NCI-H774 (cell line): ENCODE measurements around the gene DPP9.
"Not testable (repeated sequence)": the region's sequence is repeated elsewhere in the genome, so short reads cannot be mapped to it uniquely, and the experiment has no call there.

Experiments
- DNase-seq: peaks from one replicate; lab custom pipeline; 2025; lab: John Stamatoyannopoulos, UW

DPP9 gene

DNA sequence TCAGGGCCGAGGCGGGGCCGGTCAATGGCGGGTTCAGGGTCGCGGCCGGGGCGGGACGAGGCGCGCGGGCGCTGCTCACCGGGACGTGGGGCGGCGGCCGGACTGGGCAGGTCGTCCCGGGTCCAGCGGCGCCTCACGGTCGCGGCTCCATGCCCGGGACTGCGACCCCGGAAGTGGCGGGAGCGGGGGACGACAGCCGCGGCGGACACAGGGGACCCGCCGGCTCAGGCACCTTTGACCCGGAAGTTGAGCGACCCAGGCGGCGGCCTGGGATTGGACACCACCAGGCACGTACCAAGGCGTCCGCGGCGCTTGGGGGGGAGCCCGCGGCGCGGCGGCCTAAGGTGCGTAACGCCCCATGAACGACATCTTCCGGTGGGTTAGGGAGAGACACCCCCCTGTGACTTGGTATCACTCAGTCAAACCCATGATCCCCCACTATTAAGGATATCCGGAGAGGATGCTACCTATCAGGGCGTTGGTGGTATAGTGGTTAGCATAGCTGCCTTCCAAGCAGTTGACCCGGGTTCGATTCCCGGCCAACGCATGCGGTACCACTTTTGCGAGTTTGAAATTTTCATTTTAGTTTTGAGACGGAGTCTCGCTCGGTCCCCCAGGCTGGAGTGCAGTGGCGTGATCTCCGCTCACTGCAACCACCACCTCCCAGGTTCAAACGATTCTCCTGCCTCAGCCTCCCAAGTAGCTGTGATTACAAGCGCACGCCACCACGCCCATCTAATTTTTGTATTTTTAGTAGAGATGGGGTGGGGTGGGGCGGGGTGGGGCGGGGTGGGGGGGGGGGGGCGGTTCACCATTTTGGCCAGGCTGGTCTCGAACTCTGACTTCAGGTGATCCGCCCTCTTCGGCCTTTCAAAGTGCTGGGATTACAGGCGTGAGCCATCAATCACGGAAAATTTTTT lies at the start of gene DPP9:
Gene DPP9 (minus strand): TSS at position 248 of the 920 bp plus-strand sequence. CDS start 3,936 bp downstream, outside the sequence.
- peak; percentile 98 for DNase-seq

DNA sequence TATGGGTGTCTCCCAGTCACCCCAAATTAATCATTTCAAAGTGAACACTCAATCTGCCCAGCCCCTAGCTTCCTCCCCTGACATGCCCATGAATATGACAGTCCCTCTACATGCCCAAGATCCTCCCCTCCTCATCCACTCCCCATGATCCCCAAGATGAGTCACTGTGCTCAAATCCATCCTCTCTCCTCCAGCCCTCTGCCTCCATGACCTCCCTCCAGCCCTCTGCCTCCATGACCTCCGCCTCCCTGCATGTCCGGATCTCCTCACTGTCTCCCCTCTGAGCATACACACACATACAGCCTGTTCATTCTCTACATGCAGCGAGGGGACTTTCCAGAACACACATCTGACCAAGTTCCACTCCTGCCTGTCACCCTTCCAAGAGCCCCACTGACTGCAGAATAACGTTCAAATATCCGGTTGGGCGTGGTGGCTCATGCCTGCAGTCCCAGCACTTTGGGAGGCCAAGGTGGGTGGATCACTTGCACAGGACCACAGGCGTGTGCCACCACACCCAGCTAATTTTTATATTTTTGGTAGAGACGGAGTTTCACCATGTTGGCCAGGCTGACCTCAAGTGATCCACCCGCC lies 49.5 kb upstream of the DPP9 start:
- DNase-seq: no peak

DNA sequence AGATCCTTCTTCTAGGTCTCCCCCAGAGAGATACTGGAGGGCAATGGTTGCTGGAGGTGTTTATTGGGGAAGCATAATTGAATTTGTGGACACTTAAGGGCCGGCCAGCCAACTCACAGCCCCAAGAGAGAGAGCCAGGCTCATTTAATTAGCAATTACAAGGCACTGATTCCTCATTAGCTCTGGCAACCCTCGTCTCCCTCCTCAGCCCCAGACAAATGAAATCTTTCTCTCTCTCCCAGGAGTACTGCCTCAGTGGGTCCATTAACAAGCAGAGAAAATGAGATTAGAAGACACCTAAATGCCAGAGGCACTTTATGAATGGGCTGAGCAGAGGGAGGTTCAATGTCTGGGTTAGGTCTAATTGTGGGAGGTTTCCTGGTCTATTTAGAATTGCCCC lies 48.9 kb upstream of the DPP9 start:
- DNase-seq: no peak

DNA sequence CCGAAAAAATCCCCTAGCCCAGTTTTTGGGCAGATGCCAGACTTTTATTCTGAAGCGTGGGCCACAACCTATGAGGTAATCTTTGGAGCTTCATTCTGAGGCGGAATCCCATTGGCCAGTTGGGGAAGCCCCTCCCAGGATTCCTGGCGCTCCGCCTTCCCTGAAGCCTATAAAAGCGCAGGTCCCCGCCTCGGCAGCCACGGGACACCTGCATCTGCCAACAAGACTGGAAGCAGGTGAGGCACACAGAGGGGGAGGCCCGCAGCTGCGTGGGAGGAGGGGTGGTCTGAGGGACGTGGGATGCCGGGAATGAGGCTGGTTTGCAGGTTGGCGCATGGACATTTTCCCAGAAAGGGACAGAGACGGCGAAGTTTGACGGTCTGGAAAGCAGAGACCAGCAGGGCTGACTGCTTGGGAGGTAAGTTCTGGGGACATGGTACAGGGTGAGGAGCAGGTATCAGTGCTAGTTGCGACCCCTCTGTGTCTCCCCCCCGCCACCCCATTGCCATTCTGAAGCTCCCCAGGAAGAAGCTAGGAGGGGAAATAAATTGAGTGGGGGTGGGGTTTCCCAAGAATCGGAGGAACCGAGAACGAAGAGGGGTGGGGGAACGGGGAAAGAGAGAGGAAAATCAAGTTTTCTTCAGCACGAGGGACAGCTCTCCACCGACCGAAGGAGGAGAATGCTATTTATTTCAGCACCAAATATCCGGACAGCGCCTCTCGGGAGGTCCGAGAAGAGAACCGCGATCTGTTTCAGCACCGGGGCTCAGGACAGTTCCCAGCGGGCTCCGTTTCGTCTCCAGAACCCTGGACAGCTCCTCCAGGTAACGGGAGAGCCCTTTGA lies 45.5 kb upstream of the DPP9 start:
- DNase-seq: peak; percentile 93

DNA sequence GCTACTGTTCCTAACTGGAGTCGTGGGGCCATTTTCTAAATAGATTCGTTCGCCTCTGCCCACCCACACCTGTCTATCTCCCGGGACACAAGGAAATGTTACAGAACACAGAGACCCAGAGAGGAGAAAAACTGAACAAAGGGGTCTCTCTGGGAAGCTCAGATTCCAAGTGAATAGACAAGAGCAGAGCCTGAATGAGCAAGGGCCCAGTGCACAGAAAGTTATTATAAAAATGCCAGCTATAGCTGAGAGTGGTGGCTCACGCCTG lies 40.7 kb upstream of the DPP9 start:
- DNase-seq: no peak

DNA sequence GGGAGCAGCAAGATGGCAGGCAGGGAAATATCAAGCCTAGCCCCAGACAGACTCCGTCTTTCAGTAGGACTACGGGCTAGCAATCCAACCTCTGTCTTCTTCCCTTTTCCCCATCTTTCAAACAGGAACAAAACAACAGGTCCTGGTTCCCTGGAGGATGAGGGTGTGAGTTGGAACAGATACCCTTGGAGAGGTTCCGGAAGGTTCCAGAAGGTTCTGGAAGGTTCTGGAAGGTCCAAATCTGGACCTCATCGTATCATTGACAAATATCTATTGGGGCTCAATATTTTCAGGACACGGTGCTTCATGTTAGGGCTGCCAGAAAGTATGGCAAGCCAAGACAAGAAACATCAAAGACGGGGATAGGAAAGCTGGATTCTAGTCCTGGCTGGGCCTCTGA lies 39.4 kb upstream of the DPP9 start:
- no peak for DNase-seq

DNA sequence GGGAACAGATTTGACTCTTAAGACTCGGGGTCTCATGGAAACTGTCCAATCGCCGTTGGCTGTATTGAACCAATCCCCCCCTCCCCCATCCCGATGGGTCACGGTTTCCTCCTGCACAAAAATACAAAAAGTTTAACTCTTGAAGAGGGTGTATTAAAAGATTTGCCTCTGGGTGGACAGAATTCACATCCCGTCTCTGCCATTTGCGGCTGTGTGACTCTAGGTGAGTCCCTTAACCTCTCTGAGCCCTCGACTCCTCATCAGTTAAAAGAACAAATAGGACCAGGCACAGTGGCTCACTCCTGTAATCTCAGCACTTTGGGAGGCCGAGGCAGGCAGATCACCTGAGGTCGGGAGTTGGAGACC lies 36.6 kb upstream of the DPP9 start:
- DNase-seq: no peak

DNA sequence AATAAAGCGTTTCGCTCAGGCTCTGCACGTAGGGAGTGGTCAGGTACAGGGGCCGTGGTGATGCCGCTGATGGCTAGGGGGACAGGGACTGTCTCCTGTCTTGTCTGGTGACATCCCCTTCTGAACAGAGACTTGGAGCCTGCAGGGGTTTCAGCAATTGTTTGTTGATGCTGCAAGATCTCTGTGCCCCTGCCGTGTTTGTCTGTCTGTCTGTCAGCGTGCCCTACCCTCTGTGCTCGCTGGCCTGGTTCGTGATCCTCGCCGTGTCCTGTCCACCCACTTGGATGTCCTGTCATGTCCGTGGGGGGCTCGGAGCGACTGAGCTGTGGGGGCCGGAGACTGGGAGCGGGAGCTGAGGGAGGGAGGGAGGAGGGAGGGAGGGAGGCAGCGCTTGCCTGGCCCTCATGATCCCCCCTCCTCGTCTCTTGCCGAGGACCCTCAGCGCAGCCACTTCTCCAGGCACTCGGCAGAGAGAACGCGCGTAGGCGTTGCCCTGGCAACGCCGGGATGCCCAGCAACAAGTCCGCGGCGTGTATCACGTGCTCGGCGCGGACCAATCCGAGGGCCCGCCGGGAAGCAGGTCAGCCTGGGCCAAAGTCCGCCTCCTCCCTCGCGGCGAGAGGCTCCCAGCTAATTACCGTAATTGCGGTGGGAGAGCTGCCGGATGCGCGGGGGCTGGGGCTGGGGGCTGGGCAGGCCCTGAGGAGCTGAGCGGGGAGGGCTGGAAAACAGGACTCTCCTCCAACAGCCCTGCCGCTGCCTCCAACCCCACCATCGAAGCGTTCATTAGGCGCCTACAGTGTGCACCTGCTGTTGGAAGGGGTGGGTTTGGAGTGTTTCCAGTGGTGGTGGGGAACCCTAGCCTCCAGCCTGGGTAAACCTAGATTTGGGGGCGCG lies 36.0 kb upstream of the DPP9 start:
- peak; percentile 93 for DNase-seq

DNA sequence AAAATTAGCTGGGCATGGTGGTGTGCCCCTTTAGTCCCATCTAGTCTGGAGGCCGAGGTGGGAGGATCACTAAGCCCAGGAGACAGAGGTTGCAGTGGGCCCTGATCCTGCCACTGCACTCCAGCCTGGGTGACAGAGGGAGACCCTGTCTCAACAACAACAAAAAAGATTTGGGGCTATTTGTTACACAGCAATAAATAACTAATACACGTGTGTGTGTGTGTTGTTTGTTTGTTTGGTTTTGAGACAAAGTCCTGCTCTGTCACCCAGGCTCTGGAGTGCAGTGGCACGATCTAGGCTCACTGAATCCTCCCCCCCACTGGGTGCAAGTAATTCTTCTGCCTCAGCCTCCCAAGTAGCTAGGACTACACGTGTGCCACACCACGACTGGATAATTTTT lies 35.0 kb upstream of the DPP9 start:
- no peak for DNase-seq

DNA sequence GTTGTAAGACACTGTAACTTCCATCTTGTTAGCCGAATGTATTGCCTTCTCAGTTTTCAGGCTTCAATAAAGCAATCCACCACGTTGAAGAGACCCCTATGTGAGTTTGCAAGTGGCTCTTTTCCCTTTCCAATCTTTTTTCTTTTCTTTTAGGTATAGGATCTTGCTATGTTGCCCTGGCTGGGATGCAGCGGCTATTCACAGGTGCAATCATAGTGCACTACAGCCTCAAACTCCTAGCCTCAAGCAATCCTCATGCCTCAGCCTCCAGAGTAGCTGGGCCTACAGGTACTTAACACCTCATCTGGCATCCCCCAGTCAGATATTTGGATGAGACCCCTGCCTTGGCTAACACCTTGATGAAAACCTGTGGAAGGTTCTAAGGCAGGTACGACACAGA lies 34.4 kb upstream of the DPP9 start:
- no peak for DNase-seq

DNA sequence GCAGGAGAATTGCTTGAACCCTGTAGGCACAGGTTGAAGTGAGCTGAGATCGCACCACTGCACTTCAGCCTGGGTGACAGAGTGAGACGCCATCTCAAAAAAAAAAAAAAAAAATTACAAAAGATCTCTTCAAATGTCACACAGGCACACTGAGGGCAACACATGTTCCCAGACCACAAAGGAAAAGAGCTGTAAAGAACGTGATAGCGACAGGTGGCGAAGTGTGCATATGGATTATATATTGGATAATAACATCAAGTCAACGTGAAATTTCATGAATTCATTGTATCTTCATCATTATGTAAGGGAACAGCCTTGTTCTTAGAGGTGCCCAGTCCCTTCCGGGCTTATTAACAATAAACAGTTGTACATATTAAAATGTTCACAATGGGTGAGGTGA lies 31.8 kb upstream of the DPP9 start:
- no peak for DNase-seq

DNA sequence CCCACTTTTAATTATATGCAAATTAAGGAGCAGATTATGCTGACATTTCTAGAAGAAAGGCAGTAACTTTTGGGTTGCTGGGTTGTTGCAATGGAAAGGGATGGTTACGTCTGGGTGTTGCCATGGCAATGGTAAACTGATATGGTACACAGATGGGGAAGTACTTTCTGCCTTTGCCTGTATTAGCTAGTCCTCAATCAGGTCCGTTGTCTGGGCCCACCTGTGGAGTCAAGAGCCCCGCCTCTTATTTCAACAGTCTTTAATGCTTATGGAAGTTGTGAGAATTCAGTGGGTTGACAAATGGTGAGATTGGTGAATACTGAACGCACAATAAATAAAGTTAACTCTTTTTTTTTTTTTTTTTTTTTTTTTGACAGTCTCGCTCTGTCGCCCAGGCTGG lies 30.6 kb upstream of the DPP9 start:
- DNase-seq: no peak

DNA sequence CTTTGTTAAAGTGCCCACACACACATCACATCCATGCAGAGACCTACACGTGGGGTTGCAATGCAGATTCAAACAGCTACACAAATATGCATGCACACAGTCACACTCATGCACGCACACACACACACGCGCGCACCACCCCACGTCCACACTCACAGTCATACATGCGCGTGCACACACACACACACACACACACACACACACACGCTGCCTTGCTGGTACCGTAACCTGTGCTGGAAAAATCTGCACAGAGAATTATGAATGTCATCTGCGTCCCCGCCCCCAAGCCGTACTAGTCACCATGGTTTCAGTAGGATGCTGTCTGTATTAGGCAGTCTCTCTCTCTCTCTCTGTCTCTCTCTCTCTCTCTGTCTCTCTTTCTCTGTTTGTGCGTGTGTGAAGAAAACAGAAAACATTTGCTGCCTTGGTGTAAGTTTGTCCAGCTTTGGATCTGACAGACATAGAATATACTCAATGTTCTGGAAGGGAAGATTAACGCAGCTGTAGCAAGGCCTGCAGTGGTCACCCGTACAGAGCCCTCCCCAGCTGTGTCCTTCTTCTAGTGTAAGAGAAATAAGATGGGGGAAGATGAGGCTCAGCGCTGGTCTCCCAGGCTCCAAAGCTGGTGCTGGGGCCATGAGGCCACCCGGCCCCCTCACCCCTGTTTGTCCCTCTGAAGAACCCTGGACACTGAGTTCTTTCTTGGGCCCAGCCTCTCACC lies 26.4 kb upstream of the DPP9 start:
- DNase-seq: no peak

DNA sequence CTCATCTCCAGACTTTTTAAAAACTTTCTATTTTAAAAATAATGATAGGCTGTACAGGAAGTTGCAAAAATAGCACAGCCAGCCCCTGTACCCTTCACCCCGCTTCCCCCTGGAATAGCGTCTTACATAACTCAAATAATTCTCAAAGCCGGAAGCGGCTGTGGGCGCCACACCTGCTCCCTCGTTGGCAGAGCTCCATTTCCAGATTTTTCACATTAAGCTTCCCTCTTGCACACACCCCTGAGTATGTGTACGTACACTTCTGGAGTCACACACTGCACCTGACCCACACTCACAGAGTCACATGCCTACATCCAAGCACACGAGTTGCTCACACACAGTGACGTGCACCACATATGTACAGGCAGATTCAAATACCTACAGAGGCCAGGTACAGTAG lies 24.9 kb upstream of the DPP9 start:
- peak; percentile 40 for DNase-seq

DNA sequence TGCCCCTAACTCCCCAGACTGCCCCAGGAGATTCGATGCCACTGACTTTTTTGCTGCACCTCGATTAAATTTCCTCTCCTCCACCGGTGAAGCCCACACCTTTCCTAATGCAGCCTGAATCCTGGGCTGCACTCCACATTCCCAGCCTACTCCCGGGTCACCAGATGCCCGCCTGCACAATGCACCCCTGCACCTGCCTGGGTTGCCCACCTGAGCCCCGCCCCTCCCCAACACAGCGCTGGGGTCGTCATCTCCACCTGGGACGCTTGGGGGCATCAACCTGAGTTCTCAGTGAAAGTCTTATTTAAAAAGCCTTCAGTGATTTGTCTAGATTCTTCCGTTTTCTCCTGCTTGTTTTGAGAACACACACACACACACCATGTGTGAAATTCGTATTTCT lies 24.5 kb upstream of the DPP9 start:
- no peak for DNase-seq

DNA sequence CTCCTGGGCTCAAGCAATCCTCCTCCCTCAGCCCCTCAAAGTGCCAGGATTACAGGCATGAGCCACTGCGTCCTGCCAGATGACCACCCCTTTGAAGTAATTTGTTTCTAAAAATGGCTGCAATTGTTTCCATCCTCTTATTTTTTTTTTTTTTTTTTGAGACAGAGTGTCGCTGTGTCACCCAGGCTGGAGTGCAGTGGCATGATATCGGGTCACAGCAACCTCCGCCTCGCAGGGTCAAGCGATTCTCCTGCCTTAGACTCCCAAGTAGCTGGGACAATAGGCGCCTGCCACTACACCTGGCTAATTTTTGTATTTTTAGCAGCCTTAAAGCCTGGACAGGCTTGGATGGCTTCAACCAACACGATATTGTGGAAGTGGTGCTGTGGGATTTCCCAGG lies 22.3 kb upstream of the DPP9 start:
- DNase-seq: no peak

DNA sequence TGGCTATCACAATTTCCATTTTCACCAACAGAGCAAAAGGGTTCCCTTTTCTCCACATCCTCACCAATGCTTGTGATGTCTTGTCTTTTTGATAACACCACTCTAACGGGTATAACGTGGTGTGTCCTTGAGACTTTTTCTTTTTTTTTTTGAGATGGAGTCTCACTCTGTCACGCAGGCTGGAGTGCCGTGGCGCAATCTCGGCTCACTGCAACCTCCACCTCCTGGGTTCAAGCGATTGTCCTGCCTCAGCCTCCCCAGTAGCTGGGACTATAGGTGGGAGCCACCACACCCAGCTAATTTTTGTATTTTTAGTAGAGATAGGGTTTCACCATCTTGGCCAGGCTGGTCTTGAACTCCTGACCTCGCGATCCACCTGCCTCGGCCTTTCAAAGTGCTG lies 21.5 kb upstream of the DPP9 start:
- DNase-seq: not testable (repeated sequence)

DNA sequence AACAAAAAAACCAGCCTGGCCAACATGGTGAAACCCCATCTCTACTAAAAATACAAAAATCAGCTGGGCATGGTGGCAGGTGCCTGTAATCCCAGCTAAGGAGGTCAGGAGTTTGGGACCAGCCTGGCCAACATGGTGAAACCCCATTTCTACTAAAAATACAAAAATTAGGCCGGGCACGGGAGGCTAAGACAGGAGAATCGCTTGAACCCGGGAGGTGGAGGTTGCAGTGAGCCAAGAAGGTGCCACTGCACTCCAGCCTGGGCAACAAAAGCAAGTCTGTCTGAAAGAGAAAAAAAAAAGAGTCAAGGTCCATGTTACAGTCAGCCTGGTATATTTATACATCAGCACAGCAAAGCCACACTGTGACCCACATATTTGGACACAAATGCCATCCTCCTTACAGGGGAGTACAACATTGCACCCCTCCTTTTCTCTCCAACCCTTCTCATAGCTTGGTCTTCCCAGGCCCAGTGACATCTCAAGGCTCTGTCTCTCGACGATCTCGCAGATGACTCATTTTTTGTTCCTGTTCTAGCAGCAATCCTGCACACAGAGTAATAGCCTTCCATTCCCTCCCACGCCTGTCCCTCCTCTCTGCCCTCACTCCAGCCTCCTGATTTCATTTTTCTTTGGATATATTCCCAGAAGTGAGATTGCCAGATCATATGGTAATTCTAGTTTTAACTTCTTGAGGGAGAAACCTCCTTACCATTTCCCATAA lies 21.0 kb upstream of the DPP9 start:
- no peak for DNase-seq

DNA sequence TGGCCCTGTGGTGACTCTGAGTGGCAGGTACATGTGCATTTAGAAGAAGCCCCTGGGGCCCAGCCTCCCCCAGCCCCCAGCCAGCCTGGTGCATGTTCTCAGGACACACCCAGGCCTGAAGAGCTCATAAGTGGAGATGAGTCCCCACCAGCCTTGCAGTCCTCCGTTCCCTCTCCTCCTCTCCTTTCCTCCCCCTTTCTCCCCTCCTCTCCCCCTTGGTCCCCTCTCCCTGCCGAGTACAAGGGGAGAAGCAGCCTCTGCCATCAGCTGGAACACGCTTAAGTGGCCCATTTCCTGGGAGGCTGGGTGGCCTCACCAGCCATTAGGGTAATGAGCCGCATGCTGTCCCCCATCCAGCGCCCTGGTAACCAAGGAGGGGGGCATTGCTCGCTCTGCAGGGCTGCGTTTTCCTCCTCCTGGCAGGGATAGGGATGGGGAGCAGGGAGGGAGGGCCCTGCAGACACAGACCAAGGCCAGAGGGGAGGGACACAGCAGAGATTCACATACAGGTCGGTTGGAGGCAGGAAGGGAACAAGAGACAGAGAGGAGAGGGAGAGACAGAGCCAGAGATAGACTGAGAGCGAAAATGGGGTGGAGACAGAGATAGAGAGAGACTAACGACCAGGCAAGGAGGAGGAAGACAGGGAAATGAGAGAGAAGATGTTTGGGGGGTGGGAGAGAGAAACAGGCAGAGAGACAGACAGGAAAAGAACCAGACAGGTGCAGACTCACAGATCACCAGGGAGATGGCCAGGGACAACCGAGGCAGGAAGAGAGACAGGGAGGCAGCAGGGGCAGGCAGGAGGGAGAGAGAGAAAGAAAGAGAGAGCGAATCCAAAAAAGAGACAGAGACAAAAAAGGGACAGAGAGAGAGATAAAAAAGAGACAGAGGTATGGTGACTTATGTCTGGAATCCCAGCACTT lies 19.3 kb upstream of the DPP9 start:
- peak; percentile 28 for DNase-seq

DNA sequence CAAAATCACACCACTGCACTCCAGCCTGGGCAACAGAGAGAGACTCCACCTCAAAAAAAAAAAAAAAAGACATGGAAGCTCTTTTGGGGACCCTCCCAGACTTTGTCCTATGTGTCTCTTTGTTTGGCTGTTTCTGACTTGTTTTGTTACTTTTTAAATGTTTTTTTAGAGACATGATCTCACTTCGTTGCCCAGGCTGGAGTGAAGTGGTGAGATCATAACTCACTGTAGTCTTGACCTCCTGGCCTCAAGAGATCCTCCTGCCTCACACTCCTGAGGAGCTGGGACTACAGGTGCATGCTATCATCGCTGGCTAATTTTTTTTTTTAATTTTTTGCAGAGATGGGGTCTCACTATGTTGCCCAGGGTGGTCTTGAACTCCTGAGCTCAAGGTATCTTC lies 16.4 kb upstream of the DPP9 start:
- DNase-seq: no peak
